ENCODE data around the gene OR52E2.

OR52E2 gene

DNA sequence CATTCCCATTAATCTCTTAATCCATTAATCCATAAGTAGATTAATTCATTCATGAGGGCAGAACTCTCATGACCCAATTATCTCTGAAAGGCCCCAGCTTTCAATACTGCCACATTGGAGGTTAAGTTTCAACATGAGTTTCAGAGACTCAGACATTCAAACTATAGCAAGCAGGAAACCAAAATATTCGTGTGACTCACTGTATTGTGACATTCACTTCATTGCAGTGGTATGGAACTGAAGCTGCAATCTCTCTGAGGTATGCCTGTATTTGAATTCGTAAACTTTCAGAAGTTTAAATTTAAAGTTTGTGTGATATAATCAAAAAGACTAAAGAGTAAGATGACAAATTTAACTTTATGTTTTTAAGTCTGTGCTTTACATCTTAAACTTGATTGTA is 16.0 kb downstream of the OR52E2 start:
- Histone ChIP-seq H3K36me3 (no peaks in the 10 kb centered on the region), H3K4me1 (ENCODE audit: control insufficient read depth in 1 of 2, insufficient read depth in 1 of 2, low read depth in 1 of 2, low read length in 1 of 2) (no peaks in the 10 kb centered on the region), H3K9me3 (no peaks in the 10 kb centered on the region), H3K4me3 (ENCODE audit: low read depth in 1 of 2, low read length in 1 of 2) (no peak overlapping the region), H3K27me3 (no peaks in the 10 kb centered on the region), H3K27ac (no peak overlapping the region)
- TF ChIP-seq, protein P1, sequence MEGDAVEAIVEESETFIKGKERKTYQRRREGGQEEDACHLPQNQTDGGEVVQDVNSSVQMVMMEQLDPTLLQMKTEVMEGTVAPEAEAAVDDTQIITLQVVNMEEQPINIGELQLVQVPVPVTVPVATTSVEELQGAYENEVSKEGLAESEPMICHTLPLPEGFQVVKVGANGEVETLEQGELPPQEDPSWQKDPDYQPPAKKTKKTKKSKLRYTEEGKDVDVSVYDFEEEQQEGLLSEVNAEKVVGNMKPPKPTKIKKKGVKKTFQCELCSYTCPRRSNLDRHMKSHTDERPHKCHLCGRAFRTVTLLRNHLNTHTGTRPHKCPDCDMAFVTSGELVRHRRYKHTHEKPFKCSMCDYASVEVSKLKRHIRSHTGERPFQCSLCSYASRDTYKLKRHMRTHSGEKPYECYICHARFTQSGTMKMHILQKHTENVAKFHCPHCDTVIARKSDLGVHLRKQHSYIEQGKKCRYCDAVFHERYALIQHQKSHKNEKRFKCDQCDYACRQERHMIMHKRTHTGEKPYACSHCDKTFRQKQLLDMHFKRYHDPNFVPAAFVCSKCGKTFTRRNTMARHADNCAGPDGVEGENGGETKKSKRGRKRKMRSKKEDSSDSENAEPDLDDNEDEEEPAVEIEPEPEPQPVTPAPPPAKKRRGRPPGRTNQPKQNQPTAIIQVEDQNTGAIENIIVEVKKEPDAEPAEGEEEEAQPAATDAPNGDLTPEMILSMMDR (IDR thresholded peaks at IDR 0.05) = no peak

DNA sequence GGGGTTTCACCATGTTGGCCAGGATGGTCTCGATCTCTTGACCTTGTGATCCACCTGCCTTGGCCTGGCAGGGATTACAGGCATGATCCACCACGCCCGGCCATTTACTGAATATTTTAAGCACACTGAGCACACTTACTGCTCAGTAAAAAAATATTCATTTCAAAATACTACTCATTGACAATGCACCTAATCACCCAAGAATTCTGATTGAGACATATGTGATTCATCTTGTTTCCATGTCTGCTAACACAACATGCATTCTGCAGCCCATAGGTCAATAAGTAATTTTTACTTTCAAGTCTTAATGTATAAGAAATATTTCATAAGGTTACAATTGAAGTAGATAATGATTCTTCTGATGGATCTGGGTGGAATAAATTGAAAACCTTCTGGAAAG is 17.3 kb downstream of the OR52E2 start:
- Histone ChIP-seq H3K4me1 (ENCODE audit: control insufficient read depth in 1 of 2, insufficient read depth in 1 of 2, low read depth in 1 of 2, low read length in 1 of 2) (no peaks in the 10 kb centered on the region), H3K27ac (no peak overlapping the region), H3K27me3 (no peaks in the 10 kb centered on the region), H3K9me3 (no peaks in the 10 kb centered on the region), H3K36me3 (no peaks in the 10 kb centered on the region), H3K4me3 (ENCODE audit: low read depth in 1 of 2, low read length in 1 of 2) (no peak overlapping the region)
- TF ChIP-seq, protein P1 (IDR thresholded peaks at IDR 0.05) = no peak

DNA sequence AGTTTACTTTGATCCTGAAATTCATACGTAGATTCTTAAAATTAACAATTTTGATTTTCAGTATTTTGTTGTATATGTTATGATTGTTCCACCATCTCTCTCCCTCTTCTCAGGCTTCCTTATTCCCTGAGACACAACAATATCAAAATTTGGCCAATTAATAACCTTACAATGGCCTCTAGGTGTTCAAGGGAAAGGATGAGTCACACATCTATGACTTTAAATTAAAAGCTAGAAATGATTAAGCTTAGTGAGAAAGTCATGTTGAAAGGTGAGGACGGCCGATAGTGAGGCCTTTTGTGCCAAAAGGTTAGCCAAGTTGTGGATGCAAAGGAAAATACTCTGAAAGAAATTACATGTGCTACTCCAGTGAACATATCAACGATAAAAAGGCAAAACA is 18.6 kb downstream of the OR52E2 start:
- Histone ChIP-seq H3K4me1 (ENCODE audit: control insufficient read depth in 1 of 2, insufficient read depth in 1 of 2, low read depth in 1 of 2, low read length in 1 of 2) (no peaks in the 10 kb centered on the region), H3K9me3 (no peaks in the 10 kb centered on the region), H3K4me3 (ENCODE audit: low read depth in 1 of 2, low read length in 1 of 2) (no peak overlapping the region), H3K27ac (no peak overlapping the region), H3K36me3 (no peaks in the 10 kb centered on the region), H3K27me3 (no peaks in the 10 kb centered on the region)
- TF ChIP-seq, protein P1 (IDR thresholded peaks at IDR 0.05) = no peak

DNA sequence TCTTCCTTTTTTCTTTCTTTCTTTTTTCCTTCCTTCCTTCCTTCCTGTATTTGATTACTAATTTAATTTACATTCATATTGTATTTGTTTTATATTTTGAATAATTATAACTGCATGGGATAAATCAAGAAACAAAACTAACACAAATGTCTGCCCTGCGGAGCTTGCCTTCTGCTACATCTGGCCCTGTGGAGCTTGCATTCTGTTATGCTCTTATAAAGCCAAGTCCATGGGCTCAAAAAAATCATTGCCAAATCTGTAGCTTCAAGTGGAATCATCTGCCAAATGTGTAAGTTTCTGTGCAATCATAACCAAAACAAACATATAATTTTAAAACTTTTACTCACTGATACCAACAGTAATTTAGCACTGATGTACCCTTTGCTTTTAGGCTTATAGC is 21.1 kb downstream of the OR52E2 start:
- H3K4me3 ChIP-seq (ENCODE audit: low read depth in 1 of 2, low read length in 1 of 2) = no peak overlapping the region
- H3K9me3 ChIP-seq = no peaks in the 10 kb centered on the region
- H3K4me1 ChIP-seq (ENCODE audit: control insufficient read depth in 1 of 2, insufficient read depth in 1 of 2, low read depth in 1 of 2, low read length in 1 of 2) = no peaks in the 10 kb centered on the region
- no peak overlapping the region for H3K27ac ChIP-seq
- TF ChIP-seq, protein P1 (IDR thresholded peaks at IDR 0.05) = no peak
- no peaks in the 10 kb centered on the region for H3K27me3 ChIP-seq
- no peaks in the 10 kb centered on the region for H3K36me3 ChIP-seq

DNA sequence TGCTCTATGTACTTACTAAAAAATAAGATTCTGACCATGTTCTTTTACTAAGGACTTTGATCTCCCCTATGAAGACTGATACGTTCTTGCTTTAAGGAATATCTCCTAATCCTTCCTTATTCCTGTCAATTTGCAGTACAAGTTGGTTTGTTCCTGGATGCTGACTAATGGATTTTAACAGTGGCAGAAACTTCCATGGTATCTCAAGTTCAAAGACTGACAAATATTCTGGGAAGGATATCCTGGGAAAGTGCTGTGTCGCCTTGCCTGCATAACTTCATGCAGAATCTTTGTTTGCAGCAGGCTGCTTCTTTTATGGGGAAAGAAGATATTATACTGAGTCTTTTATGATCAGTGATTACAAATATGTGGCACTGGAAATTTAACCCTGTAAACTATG is 21.5 kb downstream of the OR52E2 start:
- no peaks in the 10 kb centered on the region for H3K36me3 ChIP-seq
- H3K27me3 ChIP-seq = no peaks in the 10 kb centered on the region
- TF ChIP-seq, protein P1 (IDR thresholded peaks at IDR 0.05) = no peak
- no peaks in the 10 kb centered on the region for H3K4me1 ChIP-seq (ENCODE audit: control insufficient read depth in 1 of 2, insufficient read depth in 1 of 2, low read depth in 1 of 2, low read length in 1 of 2)
- H3K9me3 ChIP-seq = no peaks in the 10 kb centered on the region
- no peak overlapping the region for H3K4me3 ChIP-seq (ENCODE audit: low read depth in 1 of 2, low read length in 1 of 2)
- H3K27ac ChIP-seq = no peak overlapping the region

DNA sequence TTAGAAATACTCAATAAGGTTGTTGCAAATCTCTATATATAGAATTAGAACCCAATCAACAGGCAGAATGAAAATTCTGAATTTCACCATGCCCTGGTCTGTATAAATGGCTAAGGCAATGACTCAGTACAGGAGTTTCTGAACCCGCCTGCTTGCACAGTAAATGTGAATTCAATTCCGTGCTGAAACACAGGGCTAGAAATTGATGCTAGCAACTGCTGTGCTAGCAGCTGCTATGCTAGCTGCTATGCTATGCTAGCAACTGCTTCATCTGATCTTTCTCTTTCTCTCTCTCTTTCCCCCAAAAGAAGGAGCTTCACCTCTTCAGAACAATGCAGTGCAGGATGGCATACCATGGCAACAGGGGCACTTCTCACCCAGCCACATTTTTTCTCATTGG is 22.8 kb downstream of the OR52E2 start:
- no peaks in the 10 kb centered on the region for H3K4me1 ChIP-seq (ENCODE audit: control insufficient read depth in 1 of 2, insufficient read depth in 1 of 2, low read depth in 1 of 2, low read length in 1 of 2)
- no peaks in the 10 kb centered on the region for H3K27me3 ChIP-seq
- H3K36me3 ChIP-seq = no peaks in the 10 kb centered on the region
- H3K9me3 ChIP-seq = no peaks in the 10 kb centered on the region
- TF ChIP-seq, protein P1 (IDR thresholded peaks at IDR 0.05) = no peak
- no peak overlapping the region for H3K4me3 ChIP-seq (ENCODE audit: low read depth in 1 of 2, low read length in 1 of 2)
- H3K27ac ChIP-seq = no peak overlapping the region
